Activated CD4-positive, alpha-beta T cell treated with anti-CD3 and anti-CD28 coated beads, Interleukin-2, Interleukin-6, amounts not matched to agents 100 ng/mL and 50 ng/mL, durations not matched to agents 16 hours and 8 hours (primary cell): Measurements from ENCODE around the gene FGFBP1.

Experiments
- DNase-seq: peaks from one replicate; pipeline ENCODE4 v3.0.0-alpha.2; 2020

Gene FGFBP1

GRCh38 chr4:15910155-15910940 is 28.2 kb downstream of the FGFBP1 start:
- DNase-seq = no peak

- DNase-seq = no peak
These were observed 31.1 kb downstream of the FGFBP1 start for GRCh38 chr4:15907430-15907829.

- no peak for DNase-seq
These were observed 32.5 kb downstream of the FGFBP1 start for GRCh38 chr4:15906020-15906443.

- DNase-seq = no peak
These were observed 35.8 kb downstream of the FGFBP1 start for GRCh38 chr4:15902746-15903145.

GRCh38 chr4:15901998-15902397 is 36.5 kb downstream of the FGFBP1 start:
- DNase-seq = peak; percentile 8

- no peak for DNase-seq
These were observed 37.5 kb downstream of the FGFBP1 start for GRCh38 chr4:15901007-15901406.

- DNase-seq = no peak
These were observed 39.0 kb downstream of the FGFBP1 start for GRCh38 chr4:15899511-15899910.

- DNase-seq = no peak
These were observed 39.6 kb downstream of the FGFBP1 start for GRCh38 chr4:15898902-15899301.

GRCh38 chr4:15897577-15897976 is 41.0 kb downstream of the FGFBP1 start:
- no peak for DNase-seq

GRCh38 chr4:15894921-15895916 is 43.3 kb downstream of the FGFBP1 start:
- DNase-seq = no peak

GRCh38 chr4:15894393-15894792 is 44.1 kb downstream of the FGFBP1 start:
- no peak for DNase-seq

- DNase-seq = no peak
These were observed 44.6 kb downstream of the FGFBP1 start for GRCh38 chr4:15893962-15894361.

GRCh38 chr4:15891312-15891711 is 47.2 kb downstream of the FGFBP1 start:
- no peak for DNase-seq

- no peak for DNase-seq
These were observed 48.2 kb downstream of the FGFBP1 start for GRCh38 chr4:15890246-15890829.

- DNase-seq = no peak
These were observed 50.0 kb downstream of the FGFBP1 start for GRCh38 chr4:15888515-15888914.
